ENCODE results near the gene MAP3K3.

DNA sequence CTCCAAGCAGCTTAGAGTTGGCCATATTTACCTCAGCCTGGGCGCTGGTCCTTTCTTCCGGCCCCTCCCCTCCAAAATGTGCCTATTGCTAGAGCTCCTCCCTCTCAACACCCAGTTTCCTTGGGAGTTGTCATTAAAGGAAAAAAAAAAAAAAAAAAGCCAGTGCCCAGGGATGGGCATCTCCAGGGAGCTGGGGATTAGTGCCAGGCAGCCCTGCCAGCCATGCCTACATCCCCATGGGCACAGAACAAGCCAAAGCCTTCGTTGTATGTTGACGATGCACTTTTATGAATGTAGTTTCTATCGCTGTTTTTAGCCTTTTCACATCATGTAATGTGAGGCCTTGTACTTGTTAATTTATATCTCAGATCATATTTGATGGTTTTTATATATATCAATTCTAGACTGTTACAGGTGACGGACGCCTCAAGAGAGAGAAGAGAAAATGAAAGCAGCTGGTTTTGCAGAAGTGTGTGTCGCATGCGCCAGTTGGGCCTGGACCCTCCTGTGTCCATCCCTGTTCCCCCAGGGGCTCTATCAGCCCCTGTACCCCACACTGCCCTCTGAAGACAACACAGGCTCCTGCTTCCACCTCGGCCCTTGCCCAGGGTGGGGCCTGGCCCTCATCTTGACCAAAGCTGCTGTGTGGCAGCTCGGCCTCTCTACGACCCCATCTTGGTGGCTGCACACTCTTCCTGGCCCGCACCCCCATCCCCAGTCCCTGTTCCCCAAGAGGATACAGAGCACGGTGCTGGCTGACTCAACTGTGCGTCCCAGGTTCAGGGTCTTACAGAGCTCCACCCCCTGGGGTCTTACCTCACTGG lies 72.9 kb downstream of the MAP3K3 start:
- TF ChIP-seq, protein P1, sequence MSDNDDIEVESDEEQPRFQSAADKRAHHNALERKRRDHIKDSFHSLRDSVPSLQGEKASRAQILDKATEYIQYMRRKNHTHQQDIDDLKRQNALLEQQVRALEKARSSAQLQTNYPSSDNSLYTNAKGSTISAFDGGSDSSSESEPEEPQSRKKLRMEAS (IDR thresholded peaks at IDR 0.05; ENCODE audit: low read depth, low read length), result no peak
- TF ChIP-seq, protein P2, sequence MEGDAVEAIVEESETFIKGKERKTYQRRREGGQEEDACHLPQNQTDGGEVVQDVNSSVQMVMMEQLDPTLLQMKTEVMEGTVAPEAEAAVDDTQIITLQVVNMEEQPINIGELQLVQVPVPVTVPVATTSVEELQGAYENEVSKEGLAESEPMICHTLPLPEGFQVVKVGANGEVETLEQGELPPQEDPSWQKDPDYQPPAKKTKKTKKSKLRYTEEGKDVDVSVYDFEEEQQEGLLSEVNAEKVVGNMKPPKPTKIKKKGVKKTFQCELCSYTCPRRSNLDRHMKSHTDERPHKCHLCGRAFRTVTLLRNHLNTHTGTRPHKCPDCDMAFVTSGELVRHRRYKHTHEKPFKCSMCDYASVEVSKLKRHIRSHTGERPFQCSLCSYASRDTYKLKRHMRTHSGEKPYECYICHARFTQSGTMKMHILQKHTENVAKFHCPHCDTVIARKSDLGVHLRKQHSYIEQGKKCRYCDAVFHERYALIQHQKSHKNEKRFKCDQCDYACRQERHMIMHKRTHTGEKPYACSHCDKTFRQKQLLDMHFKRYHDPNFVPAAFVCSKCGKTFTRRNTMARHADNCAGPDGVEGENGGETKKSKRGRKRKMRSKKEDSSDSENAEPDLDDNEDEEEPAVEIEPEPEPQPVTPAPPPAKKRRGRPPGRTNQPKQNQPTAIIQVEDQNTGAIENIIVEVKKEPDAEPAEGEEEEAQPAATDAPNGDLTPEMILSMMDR (IDR thresholded peaks at IDR 0.05; ENCODE audit: low read depth, low read length), result no peak
- TF ChIP-seq POLR2A (IDR thresholded peaks at IDR 0.05; ENCODE audit: extremely low read depth, insufficient read length) (no peak), MYC (IDR thresholded peaks at IDR 0.05; ENCODE audit: low read depth, low read length) (no peak)
